SK-N-DZ (cell line): Measurements from ENCODE around the gene PDZRN4. TPM values are rescaled to one million over a fixed set of nuclear protein-coding genes. Genes with fewer than 3 reads are reported as not detected.
"Not testable (repeated sequence)": the region's sequence is repeated elsewhere in the genome, so short reads cannot be mapped to it uniquely, and the experiment has no call there.

ENCODE experiments used
- DNase-seq: peaks from one replicate; pipeline ENCODE4 v3.0.0-alpha.2; 2015; ENCODE audit warnings: low spot score
- polyA plus RNA-seq, 2 experiments: library from polyadenylated mRNA; depleted of rRNA; stranded (reverse); fragments of >200 nt; gene quantifications; 2 replicates each; pipeline ENCODE4 v1.2.3, GENCODE V29; 2014

Gene PDZRN4
- 0.03 and 0.13 TPM in 2 replicates for polyA plus RNA-seq (2014; cell fraction: cytosol; rRNA removed)
- polyA plus RNA-seq (2014; cell fraction: nucleus; rRNA removed), result 0.09 TPM in 1 of 2 replicates, not detected in the other

DNA sequence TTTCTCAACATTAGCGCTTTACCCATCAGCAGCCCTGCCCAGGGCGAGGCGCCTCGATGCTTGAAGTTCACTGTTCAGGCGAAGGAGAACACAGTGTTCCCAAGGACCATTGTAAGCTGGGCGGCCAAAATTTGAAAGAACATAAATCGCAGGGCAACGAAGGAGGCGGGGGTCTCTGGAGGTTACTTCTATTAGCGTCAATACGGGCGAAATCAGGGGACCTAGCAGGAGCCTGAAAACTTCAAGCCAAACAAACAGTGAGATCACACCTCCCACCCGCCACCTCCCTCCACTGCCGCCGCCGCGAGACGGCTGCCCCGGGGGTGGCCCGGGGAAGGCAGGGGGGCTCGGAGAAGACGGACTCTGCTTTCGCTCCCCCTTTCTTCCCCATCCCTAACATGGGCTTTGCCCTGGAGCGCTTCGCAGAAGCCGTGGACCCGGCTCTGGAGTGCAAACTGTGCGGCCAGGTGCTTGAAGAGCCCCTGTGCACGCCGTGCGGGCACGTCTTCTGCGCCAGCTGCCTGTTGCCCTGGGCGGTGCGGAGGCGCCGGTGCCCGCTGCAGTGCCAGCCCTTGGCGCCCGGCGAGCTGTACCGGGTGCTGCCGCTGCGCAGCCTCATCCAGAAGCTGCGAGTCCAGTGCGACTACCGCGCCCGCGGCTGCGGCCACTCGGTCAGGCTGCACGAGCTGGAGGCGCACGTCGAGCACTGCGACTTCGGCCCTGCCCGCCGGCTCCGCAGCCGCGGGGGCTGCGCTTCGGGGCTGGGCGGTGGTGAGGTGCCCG is at the start of gene PDZRN4:
Gene PDZRN4 (plus strand): TSS at position 263 of the 783 bp plus-strand sequence.
- no peak for DNase-seq

DNA sequence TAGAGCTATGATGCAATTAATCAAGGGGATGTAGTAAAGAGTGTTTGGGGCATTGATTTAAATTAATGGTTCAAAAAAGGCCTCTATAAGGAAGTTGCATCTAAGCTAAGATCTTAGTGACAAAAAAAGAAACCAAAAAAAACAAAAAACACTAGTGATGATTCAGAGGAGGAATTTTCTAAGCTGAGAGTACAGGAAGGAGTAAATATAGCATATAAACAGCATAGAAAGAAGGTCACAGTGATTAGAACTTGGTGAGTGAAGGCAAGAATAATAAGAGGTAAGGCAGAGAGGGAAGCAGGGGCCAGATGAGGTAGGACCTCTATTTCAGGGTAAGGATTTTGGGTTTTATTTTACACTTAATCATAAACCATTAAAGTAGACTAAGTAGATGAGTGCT is 48.0 kb upstream of the PDZRN4 start:
- no peak for DNase-seq

- no peak for DNase-seq
Measured at GRCh38 chr12:41141104-41141503, 47.0 kb upstream of the PDZRN4 start.

GRCh38 chr12:41142376-41142775 is 45.7 kb upstream of the PDZRN4 start:
- no peak for DNase-seq

- no peak for DNase-seq
Measured at GRCh38 chr12:41151793-41152192, 36.3 kb upstream of the PDZRN4 start.

DNA sequence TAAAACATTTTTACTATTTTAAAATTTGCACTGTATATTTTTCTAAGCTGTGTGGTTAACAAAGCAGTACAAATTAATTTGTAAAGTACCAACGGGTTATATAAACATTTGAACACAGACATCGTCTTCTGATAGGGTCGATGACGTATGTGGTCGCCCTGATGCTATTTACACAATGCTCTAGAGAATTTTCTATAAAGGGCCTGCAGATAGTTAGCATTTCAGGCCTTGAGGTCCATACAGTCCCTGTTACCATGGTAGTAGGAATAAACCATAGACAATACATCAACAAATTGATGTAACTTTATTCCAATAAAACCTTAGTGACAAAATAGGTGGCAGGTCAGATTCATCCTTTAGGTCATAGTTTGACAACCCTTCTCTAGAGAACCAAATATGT is 25.7 kb upstream of the PDZRN4 start:
- DNase-seq, result no peak

DNA sequence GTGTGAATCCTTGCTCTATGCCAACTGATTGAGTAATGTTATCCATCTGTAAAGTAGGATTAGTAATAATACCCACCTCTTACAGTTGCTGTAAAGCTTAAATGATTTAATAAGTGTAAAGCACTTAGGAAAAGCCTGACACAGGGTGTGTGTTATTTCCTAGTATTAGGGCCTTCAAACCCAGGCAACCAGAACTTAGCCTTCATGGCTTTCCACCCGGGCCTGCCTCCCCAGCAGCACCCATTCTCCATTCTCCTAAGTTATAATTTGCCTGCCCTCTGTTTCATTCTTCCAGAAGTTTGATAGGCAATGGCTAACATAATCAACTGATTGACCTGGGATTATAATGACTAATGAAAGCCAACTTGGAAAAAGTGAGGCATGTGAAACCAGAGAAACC is 20.4 kb upstream of the PDZRN4 start:
- DNase-seq, result no peak

DNA sequence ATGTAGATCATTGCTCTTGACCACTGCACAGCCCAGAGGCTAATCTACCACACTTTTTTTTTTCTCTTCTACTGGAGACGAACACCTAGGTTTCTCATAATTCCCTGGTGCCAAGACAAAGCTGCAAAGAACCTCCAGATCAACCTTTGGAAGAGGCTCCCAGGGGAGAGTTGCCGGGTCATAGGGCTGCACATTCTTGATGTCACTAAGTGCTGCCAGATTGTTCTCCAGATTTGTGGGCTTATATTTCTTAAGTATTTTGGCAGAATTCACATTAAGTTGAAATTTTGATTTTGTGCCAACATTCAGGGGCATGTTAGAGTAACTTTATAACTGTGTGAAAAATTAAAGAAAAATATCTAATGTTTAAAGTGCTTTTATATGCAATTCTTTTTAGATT is 13.5 kb upstream of the PDZRN4 start:
- DNase-seq, result no peak

DNA sequence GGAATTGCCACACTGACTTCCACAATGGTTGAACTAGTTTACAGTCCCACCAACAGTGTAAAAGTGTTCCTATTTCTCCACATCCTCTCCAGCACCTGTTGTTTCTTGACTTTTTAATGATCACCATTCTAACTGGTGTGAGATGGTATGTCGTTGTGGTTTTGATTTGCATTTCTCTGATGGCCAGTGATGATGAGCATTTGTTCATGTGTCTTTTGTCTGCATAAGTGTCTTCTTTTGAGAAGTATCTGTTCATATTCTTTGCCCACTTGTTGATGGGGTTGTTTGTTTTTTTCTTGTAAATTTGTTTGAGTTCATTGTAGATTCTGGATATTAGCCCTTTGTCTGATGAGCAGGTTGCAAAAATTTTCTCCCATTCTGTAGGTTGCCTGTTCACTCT is 8.6 kb upstream of the PDZRN4 start:
- not testable (repeated sequence) for DNase-seq

DNA sequence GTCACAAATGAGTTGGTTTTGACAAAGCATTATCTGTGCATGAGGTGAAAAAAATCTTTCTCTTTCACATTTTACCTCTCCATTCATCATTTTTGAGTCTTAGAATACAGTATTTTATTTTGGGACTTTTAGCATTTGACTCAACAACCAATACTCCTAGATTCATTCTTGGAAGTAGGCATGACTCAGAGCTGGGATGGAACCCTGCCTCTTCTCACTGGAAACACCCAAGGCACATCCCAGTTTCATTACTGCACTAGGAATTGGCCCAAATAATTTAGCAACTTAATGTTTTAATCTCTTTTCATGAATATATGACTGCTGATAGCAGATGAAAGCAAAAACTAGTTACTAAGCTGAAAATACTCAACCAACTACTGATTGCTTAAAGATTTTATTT is 3.3 kb upstream of the PDZRN4 start:
- DNase-seq, result no peak

GRCh38 chr12:41186026-41186425 is 2.1 kb upstream of the PDZRN4 start:
- DNase-seq, result no peak

DNA sequence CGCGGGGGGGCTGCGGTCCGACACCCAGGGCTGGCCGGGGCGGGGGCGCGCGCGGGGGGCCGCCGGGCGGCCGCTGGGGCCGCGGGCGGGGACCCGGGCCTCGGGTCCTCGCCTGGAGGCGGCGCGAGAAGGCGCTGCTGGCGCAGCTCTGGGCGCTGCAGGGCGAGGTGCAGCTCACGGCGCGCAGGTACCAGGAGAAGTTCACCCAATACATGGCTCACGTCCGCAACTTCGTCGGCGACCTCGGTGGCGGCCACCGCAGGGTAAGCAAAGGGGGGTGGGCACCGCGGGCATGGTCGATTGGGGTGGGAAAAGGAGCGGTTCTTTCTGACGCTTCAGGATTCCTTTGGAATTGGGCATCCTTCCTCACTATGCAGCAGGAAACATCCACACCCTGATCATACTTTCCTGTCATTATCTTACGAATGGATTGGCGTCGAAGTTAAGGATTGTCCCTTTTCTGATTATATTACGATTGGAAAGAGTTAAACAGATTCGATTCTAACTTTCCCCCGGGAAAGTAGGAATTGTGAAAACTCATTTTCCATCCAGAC is 798 bp downstream of the PDZRN4 start:
- no peak for DNase-seq

GRCh38 chr12:41189395-41190251 is 1.5 kb downstream of the PDZRN4 start:
- no peak for DNase-seq

GRCh38 chr12:41190338-41190737 is 2.2 kb downstream of the PDZRN4 start:
- peak; percentile 69 for DNase-seq

GRCh38 chr12:41191549-41191948 is 3.4 kb downstream of the PDZRN4 start:
- DNase-seq, result not testable (repeated sequence)

DNA sequence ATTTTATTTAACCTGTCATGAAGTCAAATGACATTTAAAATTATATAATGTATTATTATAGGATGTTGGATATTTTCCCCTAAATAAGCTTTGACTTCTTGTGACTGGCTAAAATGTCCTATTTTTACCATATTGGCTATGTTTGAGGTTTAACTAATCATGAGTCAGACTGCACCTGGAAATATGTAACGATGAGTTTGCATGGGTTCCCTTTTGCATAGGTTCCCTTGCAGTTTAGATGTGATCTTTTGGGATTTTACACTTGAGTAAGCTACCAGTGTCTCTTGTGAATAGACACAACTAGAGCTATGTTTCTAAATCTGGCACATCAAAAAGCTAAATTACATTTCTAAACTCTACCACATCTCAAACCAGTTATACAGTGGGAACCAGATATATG is 5.2 kb downstream of the PDZRN4 start:
- DNase-seq, result no peak

GRCh38 chr12:41202051-41202450 is 13.9 kb downstream of the PDZRN4 start:
- no peak for DNase-seq

- no peak for DNase-seq
Measured at GRCh38 chr12:41205070-41205709, 17.1 kb downstream of the PDZRN4 start.

GRCh38 chr12:41206298-41206697 is 18.2 kb downstream of the PDZRN4 start:
- DNase-seq, result no peak

- peak; percentile 59 for DNase-seq
Measured at GRCh38 chr12:41211448-41211847, 23.3 kb downstream of the PDZRN4 start.

DNA sequence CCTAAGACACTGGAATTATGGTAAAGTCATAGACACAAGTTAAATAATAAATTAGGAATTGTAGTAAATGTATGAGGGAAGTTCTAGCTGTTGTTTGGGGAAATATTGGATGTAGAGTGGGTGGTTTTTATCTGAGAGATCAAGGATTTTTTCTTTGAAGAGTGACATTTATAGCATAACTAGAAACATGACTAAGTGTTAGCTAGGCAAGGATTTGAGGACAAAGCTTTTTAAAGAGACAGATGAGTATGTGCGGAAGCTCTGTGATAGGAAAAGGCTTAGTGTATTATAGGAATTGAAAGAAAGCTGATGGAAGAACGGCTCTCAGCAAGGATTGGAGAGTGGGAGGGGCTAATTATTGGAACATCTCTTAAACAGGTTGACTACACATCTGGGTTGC is 24.5 kb downstream of the PDZRN4 start:
- DNase-seq, result no peak

DNA sequence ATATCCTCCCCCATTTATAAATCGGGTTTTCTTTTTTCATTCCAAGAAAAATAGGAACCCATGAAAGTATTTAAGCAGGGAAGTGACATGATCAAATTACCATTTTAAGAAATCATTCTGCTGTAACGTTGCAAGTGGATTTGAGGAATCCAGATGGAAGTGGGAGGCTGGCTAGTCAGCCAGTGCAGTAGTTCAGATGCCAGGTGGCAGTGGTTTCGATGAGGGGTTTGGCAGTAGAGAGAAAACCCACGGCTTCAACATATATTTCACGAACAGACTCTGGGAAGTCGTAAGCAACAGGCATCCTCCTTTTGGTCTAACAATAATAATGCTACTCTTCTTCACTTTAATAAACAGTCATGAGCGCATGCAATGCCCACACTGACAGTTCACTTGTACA is 25.0 kb downstream of the PDZRN4 start:
- no peak for DNase-seq
